ENCODE data around the gene TBC1D5. TPM values are rescaled to one million over a fixed set of nuclear protein-coding genes. Genes with fewer than 3 reads are reported as not detected.

Gene TBC1D5
- total and polyA plus RNA-seq, 2 of the 4 experiments (the other 2 are of a cell fraction): 16.4 to 57.0 TPM

- BruUV-seq (replicated peaks): no TSS peak
- no peak overlapping the region for H2BK20ac ChIP-seq (ENCODE audit: low read depth, low read length)
- H3K36me3 ChIP-seq (ENCODE audit: control insufficient read depth, insufficient read depth, low read length): no peaks in the 10 kb centered on the region
- H4K91ac ChIP-seq (ENCODE audit: insufficient read depth, low read depth, low read length): no peak overlapping the region
- in situ Hi-C loops (cut with MboI; ENCODE audit: low sequenced_read_pairs): no loop called here
- no peak overlapping the region for H3K56ac ChIP-seq (ENCODE audit: extremely low read depth, insufficient read depth, low read length)
- H3K4me2 ChIP-seq (ENCODE audit: low read depth, low read length): no peak overlapping the region
- no peaks in the 10 kb centered on the region for H4K20me1 ChIP-seq (ENCODE audit: insufficient read depth, low read length)
- no peaks in the 10 kb centered on the region for H3K9me1 ChIP-seq (ENCODE audit: insufficient read depth, low read length)
- POLR2A ChIA-PET (ENCODE audit: unreplicated experiment): no interaction called here
- H3K4me3 ChIP-seq (ENCODE audit: insufficient read depth, low read depth, low read length): no peak overlapping the region
- H4K5ac ChIP-seq (ENCODE audit: low read depth, low read length): no peak overlapping the region
- no peak overlapping the region for H2BK15ac ChIP-seq (ENCODE audit: low read depth, low read length)
- no peak overlapping the region for H2AFZ ChIP-seq (replicated peaks; ENCODE audit: low read length, poor library complexity)
- dilution Hi-C loops (cut with HindIII; ENCODE audit: low sequenced_read_pairs, unreplicated experiment): no loop called here
- DNase-seq (no peak), ATAC-seq (ENCODE audit: low read depth) (no peak)
- CTCF ChIA-PET: interaction anchor here (0.6 kb wide), 1 partner anchor 639 kb away, joined by 3 read pairs; no protein-coding TSS in a partner anchor
- no peak overlapping the region for H3K18ac ChIP-seq (ENCODE audit: low read depth, low read length)
- no peak overlapping the region for H2AK9ac ChIP-seq (replicated peaks; ENCODE audit: low read depth, low read length, poor library complexity)
- H3K4ac ChIP-seq (ENCODE audit: low read depth, low read length): no peak overlapping the region
- H3K14ac ChIP-seq (replicated peaks; ENCODE audit: low read depth, low read length): no peak overlapping the region
- no peak overlapping the region for H3K27ac ChIP-seq (ENCODE audit: insufficient read depth, low read length)
- no peaks in the 10 kb centered on the region; the same call in 1 of the 2 replicates for H3K27me3 ChIP-seq (ENCODE audit: control insufficient read depth, insufficient read depth, low read length)
- WGBS, 2 experiments (ENCODE audit: extremely low coverage in 2 of 2, insufficient read length in 1 of 2): no CpG with 5 or more reads among the region's 3 CpGs
- no peak overlapping the region for H2BK120ac ChIP-seq (ENCODE audit: low read depth, low read length)
- H3K9me3 ChIP-seq (ENCODE audit: control insufficient read depth, insufficient read depth, low read length): no peaks in the 10 kb centered on the region
- TF ChIP-seq CEBPB (IDR thresholded peaks at IDR 0.05; ENCODE audit: low read depth, low read length) (no peak), USF2 (IDR thresholded peaks at IDR 0.05; ENCODE audit: low read depth, low read length) (no peak), CTCF (conservative IDR thresholded peaks at IDR 0.05; ENCODE audit: low read depth, low read length) (no peak), RFX5 (IDR thresholded peaks at IDR 0.05; ENCODE audit: low read depth, low read length) (no peak), MAFK (IDR thresholded peaks at IDR 0.05; ENCODE audit: low read depth, low read length) (no peak), BHLHE40 (IDR thresholded peaks at IDR 0.05; ENCODE audit: low read depth, low read length) (no peak), CHD1 (IDR thresholded peaks at IDR 0.05; ENCODE audit: low read depth, low read length) (no peak), FOS (IDR thresholded peaks at IDR 0.05; ENCODE audit: low read depth, low read length) (no peak), RCOR1 (IDR thresholded peaks at IDR 0.05; ENCODE audit: insufficient replicate concordance, low read length) (no peak), SMC3 (IDR thresholded peaks at IDR 0.05; ENCODE audit: low read depth, low read length) (no peak), MAZ (IDR thresholded peaks at IDR 0.05; ENCODE audit: borderline replicate concordance, low read depth, low read length) (no peak), ELK1 (IDR thresholded peaks at IDR 0.05; ENCODE audit: borderline replicate concordance, low read depth, low read length) (no peak), RAD21 (IDR thresholded peaks at IDR 0.05; ENCODE audit: low read length) (no peak), POLR2A (IDR thresholded peaks at IDR 0.05; ENCODE audit: low read depth, low read length) (no peak), MXI1 (IDR thresholded peaks at IDR 0.05; ENCODE audit: borderline replicate concordance, low read depth, low read length) (no peak), NFE2L2 (IDR thresholded peaks at IDR 0.05; ENCODE audit: low read depth, low read length) (no peak)
- no peak overlapping the region for H2BK5ac ChIP-seq (ENCODE audit: low read depth, low read length, poor library complexity, severe bottlenecking)
- no peak overlapping the region for H4K8ac ChIP-seq (ENCODE audit: low read depth in 2 of 2, low read length in 2 of 2)
- no peaks in the 10 kb centered on the region for H3K79me1 ChIP-seq (ENCODE audit: low read depth in 1 of 2, low read length in 2 of 2)
- no peak overlapping the region for H3K23ac ChIP-seq (ENCODE audit: low read depth, low read length)
- H2AK5ac ChIP-seq (ENCODE audit: low read depth, low read length): no peak overlapping the region
- no peak overlapping the region for H3K9ac ChIP-seq (ENCODE audit: low read depth, low read length)
- intact Hi-C loops (cut with micrococcal nuclease): loop anchor here (10.0 kb wide), 1 partner anchor 495 kb away; no protein-coding TSS in a partner anchor
- H3K4me1 ChIP-seq (ENCODE audit: control insufficient read depth, insufficient read depth, low read length): no peaks in the 10 kb centered on the region
These were observed 7.4 kb upstream of the TBC1D5 start for GRCh38 chr3:17749705-17750293.

Measured in IMR-90 (cell line).